GM18526 (cell line): ENCODE results near the gene PELI2.

Experiments
- POLR2A ChIP-seq: IDR thresholded peaks from 3 replicates; pipeline ENCODE4 v1.6.1; 2011; ENCODE audit not compliant: insufficient read length; ENCODE audit errors: extremely low read depth

PELI2 gene

DNA sequence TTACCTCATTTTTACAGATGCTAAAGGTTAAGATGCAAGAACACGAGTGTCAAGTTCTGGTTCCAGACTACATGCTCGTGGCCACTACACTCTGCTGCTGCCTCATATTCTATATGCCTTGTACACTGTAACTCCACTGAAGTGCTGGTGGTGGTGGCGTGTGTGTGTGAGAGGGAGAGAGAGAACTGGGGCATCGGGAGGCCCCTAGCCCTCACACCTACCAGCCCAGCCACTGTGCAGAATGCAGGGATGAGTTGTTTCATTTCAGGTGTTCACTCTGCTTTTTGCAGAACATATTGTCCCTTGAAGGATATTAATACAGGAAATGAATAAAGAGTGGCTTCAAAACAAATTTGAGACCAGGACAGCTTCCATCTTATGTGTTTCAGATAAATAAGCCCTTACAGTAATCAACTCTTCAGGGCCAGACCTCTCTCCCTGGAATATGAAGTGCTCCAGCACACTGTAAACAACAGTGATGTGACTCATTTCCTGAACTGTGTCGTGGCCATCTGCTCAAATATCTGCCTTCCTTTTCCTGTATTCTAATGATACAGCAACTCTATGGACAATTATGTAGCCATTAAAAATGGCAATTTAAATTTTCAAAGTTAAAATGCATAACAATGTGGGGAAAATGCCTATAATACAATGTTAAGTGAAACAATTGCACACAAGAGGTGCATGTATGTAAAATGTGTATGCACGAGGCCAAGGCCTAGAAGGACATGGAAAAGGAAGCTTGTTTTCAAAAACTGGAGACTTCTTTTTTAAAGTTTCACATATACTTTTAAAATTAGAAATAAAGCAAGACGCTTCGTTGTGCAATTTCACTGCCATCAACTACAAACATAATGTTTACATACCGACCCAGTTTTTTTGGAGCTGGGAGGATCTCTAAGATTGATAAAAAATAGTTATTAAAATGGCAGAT lies 215.4 kb downstream of the PELI2 start:
- TF ChIP-seq POLR2A = no peak

GRCh38 chr14:56334458-56334857 lies 216.2 kb downstream of the PELI2 start:
- TF ChIP-seq POLR2A = no peak

DNA sequence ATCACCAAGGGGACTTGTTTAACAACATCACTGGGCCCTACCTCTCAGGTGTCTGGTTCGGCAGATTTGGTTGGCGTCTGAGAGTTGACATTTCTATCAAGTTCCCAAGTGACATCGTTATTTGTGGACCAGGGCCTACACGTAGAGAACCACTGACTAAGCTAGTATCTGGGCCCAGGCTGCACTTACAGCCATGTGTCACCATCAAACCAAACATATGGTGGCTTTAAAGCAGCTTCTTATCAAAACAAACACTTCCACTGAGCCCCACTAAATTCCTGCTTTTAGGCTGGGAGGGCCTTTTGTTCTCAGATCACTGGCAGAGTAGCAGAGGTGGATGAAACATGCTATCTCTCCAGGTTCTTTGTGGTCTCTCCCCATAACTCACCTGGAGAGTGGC lies 220.5 kb downstream of the PELI2 start:
- no peak for TF ChIP-seq POLR2A

DNA sequence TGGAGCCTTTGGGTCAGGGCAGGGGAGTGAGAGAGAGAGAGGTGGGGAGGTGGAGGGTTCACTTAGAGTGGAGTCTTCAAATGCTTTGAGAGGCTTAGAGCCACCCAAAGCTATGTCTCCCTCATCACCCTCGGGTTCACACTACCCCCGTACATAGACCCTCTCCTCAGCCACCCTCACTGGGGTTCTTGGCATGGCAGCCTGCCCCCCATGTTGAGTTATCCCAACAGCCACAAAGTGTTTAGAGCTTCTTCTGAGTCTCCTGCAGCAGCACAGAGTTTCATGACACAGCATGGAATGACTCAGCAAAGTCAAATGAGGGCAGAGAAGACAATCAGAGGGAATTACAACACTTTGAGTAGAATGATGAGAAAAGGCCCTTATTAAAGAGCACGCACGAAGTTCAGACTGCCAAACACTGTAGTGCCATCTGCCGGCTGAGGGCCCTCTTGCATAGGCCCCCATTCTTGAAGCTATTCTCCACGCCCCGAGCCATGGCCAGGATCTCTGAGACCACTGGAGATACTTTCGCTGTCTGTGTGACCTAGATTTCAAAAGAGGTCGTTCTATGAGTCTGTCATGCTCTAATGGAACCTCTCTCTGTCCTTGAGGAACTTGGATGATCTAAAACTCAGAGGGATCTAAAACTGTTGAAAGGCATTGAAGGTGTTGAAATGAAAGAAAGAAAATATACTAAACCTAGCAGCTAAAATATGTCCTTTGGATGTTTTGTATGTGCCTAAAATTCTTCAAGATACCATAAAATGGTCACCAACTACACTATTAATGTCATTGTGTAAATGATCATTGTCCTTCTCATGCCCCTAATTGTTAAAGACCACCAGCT lies 221.9 kb downstream of the PELI2 start:
- TF ChIP-seq POLR2A = no peak

GRCh38 chr14:56340932-56341331 lies 222.7 kb downstream of the PELI2 start:
- TF ChIP-seq POLR2A = no peak

GRCh38 chr14:56341766-56342493 lies 223.7 kb downstream of the PELI2 start:
- TF ChIP-seq POLR2A = no peak

GRCh38 chr14:56342494-56342942 lies 224.3 kb downstream of the PELI2 start:
- no peak for TF ChIP-seq POLR2A

- no peak for TF ChIP-seq POLR2A
Measured at GRCh38 chr14:56349960-56350359, 231.7 kb downstream of the PELI2 start.
